ENCODE data around the gene TMEM258. TPM values are rescaled to one million over a fixed set of nuclear protein-coding genes. Genes with fewer than 3 reads are reported as not detected.

The TMEM258 gene
- total RNA-seq, 1 donor from 2014 or later: 18.3 TPM

- DNase-seq (ENCODE audit: low read depth): no peak
These were observed 3.6 kb upstream of the TMEM258 start for GRCh38 chr11:61795876-61796526.

GRCh38 chr11:61795459-61795858 is 3.1 kb upstream of the TMEM258 start:
- DNase-seq (ENCODE audit: low read depth): no peak

- no peak for DNase-seq (ENCODE audit: low read depth)
These were observed 2.2 kb upstream of the TMEM258 start for GRCh38 chr11:61794579-61794978.

GRCh38 chr11:61793829-61794204 is 1.4 kb upstream of the TMEM258 start:
- no peak for DNase-seq (ENCODE audit: low read depth)

- DNase-seq (ENCODE audit: low read depth): no peak
These were observed 857 bp upstream of the TMEM258 start for GRCh38 chr11:61793083-61793828.

GRCh38 chr11:61791737-61792309 is 576 bp downstream of the TMEM258 start:
- peak; percentile 74 for DNase-seq (ENCODE audit: low read depth)

- peak; percentile 59 for DNase-seq (ENCODE audit: low read depth)
These were observed 4.4 kb downstream of the TMEM258 start for GRCh38 chr11:61787928-61788491.

- DNase-seq (ENCODE audit: low read depth): peak; percentile 47
These were observed 6.5 kb downstream of the TMEM258 start for GRCh38 chr11:61785837-61786402.

GRCh38 chr11:61784506-61784805 is 7.9 kb downstream of the TMEM258 start:
- no peak for DNase-seq (ENCODE audit: low read depth)

- DNase-seq (ENCODE audit: low read depth): peak; percentile 17
These were observed 8.5 kb downstream of the TMEM258 start for GRCh38 chr11:61783717-61784505.

- DNase-seq (ENCODE audit: low read depth): no peak
These were observed 9.6 kb downstream of the TMEM258 start for GRCh38 chr11:61782841-61783240.

GRCh38 chr11:61782299-61782698 is 10.1 kb downstream of the TMEM258 start:
- no peak for DNase-seq (ENCODE audit: low read depth)

GRCh38 chr11:61781585-61781984 is 10.8 kb downstream of the TMEM258 start:
- no peak for DNase-seq (ENCODE audit: low read depth)

- no peak for DNase-seq (ENCODE audit: low read depth)
These were observed 11.7 kb downstream of the TMEM258 start for GRCh38 chr11:61780581-61781162.

- no peak for DNase-seq (ENCODE audit: low read depth)
These were observed 12.5 kb downstream of the TMEM258 start for GRCh38 chr11:61779666-61780525.

GRCh38 chr11:61778920-61779650 is 13.3 kb downstream of the TMEM258 start:
- no peak for DNase-seq (ENCODE audit: low read depth)

GRCh38 chr11:61778357-61778886 is 14.0 kb downstream of the TMEM258 start:
- DNase-seq (ENCODE audit: low read depth): no peak

GRCh38 chr11:61777234-61778090 is 14.9 kb downstream of the TMEM258 start:
- DNase-seq (ENCODE audit: low read depth): no peak

All from renal cortical epithelial cell (primary cell).